ENCODE data around the gene CALCOCO1. TPM values are rescaled to one million over a fixed set of nuclear protein-coding genes. Genes with fewer than 3 reads are reported as not detected.

CALCOCO1 gene
- total and polyA plus RNA-seq, 2 experiments from 2014 or later = 71.3 to 74.4 TPM

- no peak for DNase-seq (ENCODE audit: low spot score)
- Histone ChIP-seq H3K79me2 (no peaks in the 10 kb centered on the region), H3K27ac (no peak overlapping the region), H4K20me1 (ENCODE audit: insufficient read depth, poor library complexity, severe bottlenecking) (no peaks in the 10 kb centered on the region), H3K4me1 (ENCODE audit: insufficient read depth) (peaks cover 8% of the 10 kb centered on the region), H3K4me3 (no peak overlapping the region), H3K9me2 (replicated peaks; ENCODE audit: insufficient read depth) (no peaks in the 10 kb centered on the region), H3K4me2 (peak overlapping the region; percentile 65), H2AFZ (no peak overlapping the region), H3K9me3 (ENCODE audit: low read depth) (no peaks in the 10 kb centered on the region), H3K36me3 (replicated peaks; ENCODE audit: insufficient read depth, low read depth) (no peaks in the 10 kb centered on the region), H3K27me3 (peaks cover 80% of the 10 kb centered on the region)
- TF ChIP-seq CTCF (IDR thresholded peaks at IDR 0.05; ENCODE audit: poor library complexity) = no peak
- no peak for TF ChIP-seq EZH2phosphoT487 (IDR thresholded peaks at IDR 0.05; ENCODE audit: low read depth, severe bottlenecking, unreplicated experiment)
- no peak for TF ChIP-seq EZH2 (IDR thresholded peaks at IDR 0.05; ENCODE audit: borderline replicate concordance)
- 47% methylated on average over 24 of the region's 24 CpGs for WGBS (ENCODE audit: low lambda C conversion rate, missing lambda C conversion rate)
Observed at GRCh38 chr12:53696655-53697331, 30.5 kb downstream of the CALCOCO1 start.

GRCh38 chr12:53696285-53696654 is 31.0 kb downstream of the CALCOCO1 start:
- peaks cover 8% of the 10 kb centered on the region for H3K4me1 ChIP-seq (ENCODE audit: insufficient read depth)
- no peak overlapping the region for H3K4me3 ChIP-seq
- TF ChIP-seq EZH2 (IDR thresholded peaks at IDR 0.05; ENCODE audit: borderline replicate concordance) = no peak
- TF ChIP-seq EZH2phosphoT487 (IDR thresholded peaks at IDR 0.05; ENCODE audit: low read depth, severe bottlenecking, unreplicated experiment) = no peak
- TF ChIP-seq CTCF (IDR thresholded peaks at IDR 0.05; ENCODE audit: poor library complexity) = no peak
- no peaks in the 10 kb centered on the region for H3K79me2 ChIP-seq
- peak; percentile 89 for DNase-seq (ENCODE audit: low spot score)
- H3K4me2 ChIP-seq = peak overlapping the region; percentile 83
- peaks cover 79% of the 10 kb centered on the region for H3K27me3 ChIP-seq
- no peaks in the 10 kb centered on the region for H3K9me2 ChIP-seq (replicated peaks; ENCODE audit: insufficient read depth)
- H3K27ac ChIP-seq = no peak overlapping the region
- H4K20me1 ChIP-seq (ENCODE audit: insufficient read depth, poor library complexity, severe bottlenecking) = no peaks in the 10 kb centered on the region
- no peak overlapping the region for H2AFZ ChIP-seq
- H3K36me3 ChIP-seq (replicated peaks; ENCODE audit: insufficient read depth, low read depth) = no peaks in the 10 kb centered on the region
- WGBS (ENCODE audit: low lambda C conversion rate, missing lambda C conversion rate) = 2% methylated on average over 11 of the region's 11 CpGs
- no peaks in the 10 kb centered on the region for H3K9me3 ChIP-seq (ENCODE audit: low read depth)

GRCh38 chr12:53695152-53696145 is 31.8 kb downstream of the CALCOCO1 start:
- 12% methylated on average over 50 of the region's 57 CpGs for WGBS (ENCODE audit: low lambda C conversion rate, missing lambda C conversion rate)
- H3K9me3 ChIP-seq (ENCODE audit: low read depth) = no peaks in the 10 kb centered on the region
- no peaks in the 10 kb centered on the region for H4K20me1 ChIP-seq (ENCODE audit: insufficient read depth, poor library complexity, severe bottlenecking)
- H3K27me3 ChIP-seq = peaks cover 71% of the 10 kb centered on the region
- peaks cover 8% of the 10 kb centered on the region for H3K4me1 ChIP-seq (ENCODE audit: insufficient read depth)
- H3K9me2 ChIP-seq (replicated peaks; ENCODE audit: insufficient read depth) = no peaks in the 10 kb centered on the region
- peak overlapping the region; percentile 29 for H2AFZ ChIP-seq
- no peak overlapping the region for H3K27ac ChIP-seq
- H3K4me3 ChIP-seq = peak overlapping the region; percentile 24
- peak; percentile 85 for DNase-seq (ENCODE audit: low spot score)
- no peaks in the 10 kb centered on the region for H3K79me2 ChIP-seq
- peak overlapping the region; percentile 83 for H3K4me2 ChIP-seq
- H3K36me3 ChIP-seq (replicated peaks; ENCODE audit: insufficient read depth, low read depth) = no peaks in the 10 kb centered on the region
- TF ChIP-seq EZH2phosphoT487 (IDR thresholded peaks at IDR 0.05; ENCODE audit: low read depth, severe bottlenecking, unreplicated experiment) = peak; percentile 40
- peak; percentile 92 for TF ChIP-seq EZH2 (IDR thresholded peaks at IDR 0.05; ENCODE audit: borderline replicate concordance)
- TF ChIP-seq CTCF (IDR thresholded peaks at IDR 0.05; ENCODE audit: poor library complexity) = peak; percentile 32

All from hepatocyte (in vitro differentiated cells).